Thoracic aorta (tissue), 2 donors: ENCODE data around the gene MYLK3. TPM values are rescaled to one million over a fixed set of nuclear protein-coding genes. Genes with fewer than 3 reads are reported as not detected.
"Not testable (repeated sequence)": the region's sequence is repeated elsewhere in the genome, so short reads cannot be mapped to it uniquely, and the experiment has no call there.

Experiments
- ATAC-seq: fragments of 150-250 bp; one replicate; pipeline ENCODE4 v1.8.0; 2017; ENCODE audit warnings: low read depth; ENCODE audit not compliant: insufficient number of reproducible peaks, low FRiP score
- DNase-seq: peaks from one replicate; pipeline ENCODE4 v3.0.0-alpha.2; 2020; ENCODE audit warnings: low spot score
- H3K27ac ChIP-seq, 2 donors: fragments of 200-600 bp; sonication (generic); 1 replicate in 1 of 2; 2 replicates in 1 of 2; pipeline ENCODE4 v1.5.1; 2016; ENCODE audit warnings: mild to moderate bottlenecking in 2 of 2, moderate library complexity in 2 of 2
- H3K27me3 ChIP-seq: fragments of 200-600 bp; sonication (generic); replicated peaks from 2 replicates; pipeline ENCODE4 v1.6.0; 2016; ENCODE audit warnings: mild to moderate bottlenecking; ENCODE audit not compliant: insufficient read depth
- H3K36me3 ChIP-seq: fragments of 200-600 bp; sonication (generic); one replicate; pipeline ENCODE4 v1.5.1; 2016
- H3K4me1 ChIP-seq, 2 donors: fragments of 200-600 bp; sonication (generic); 1 replicate in 1 of 2; 2 replicates in 1 of 2; pipeline versions ENCODE4 v1.5.1 to v1.6.0; 2016; ENCODE audit warnings: low read depth in 2 of 2, mild to moderate bottlenecking in 1 of 2; ENCODE audit not compliant: control insufficient read depth in 1 of 2
- H3K4me3 ChIP-seq: fragments of 200-600 bp; sonication (generic); 2 replicates; pipeline ENCODE4 v1.5.1; 2016; ENCODE audit warnings: mild to moderate bottlenecking
- H3K9me3 ChIP-seq: fragments of 200-600 bp; sonication (generic); 2 replicates; pipeline ENCODE4 v1.5.1; 2016
- CTCF ChIP-seq: fragments of 200-600 bp; sonication (generic); IDR thresholded peaks from one replicate; pipeline ENCODE4 v1.5.1; 2019; ENCODE audit warnings: antibody characterized with exemption
- total RNA-seq, 2 donors: library from RNA; depleted of rRNA; stranded (reverse); fragments of >200 nt; gene quantifications; one replicate each; pipeline versions ENCODE4 v1.1.0 to v1.2.3, GENCODE V29; 2016

Gene MYLK3
- total RNA-seq, 2 donors from 2014 or later = 0.14 to 3.0 TPM

- H3K36me3 ChIP-seq = no peaks in the 10 kb centered on the region
- H3K27me3 ChIP-seq = no peaks in the 10 kb centered on the region
- H3K9me3 ChIP-seq = peaks cover 2% of the 10 kb centered on the region
- H3K27ac ChIP-seq = peak overlapping the region; percentile 38 to 62
- H3K4me1 ChIP-seq = no peaks in the 10 kb centered on the region
- no peak for TF ChIP-seq CTCF
- DNase-seq = peak; percentile 19
- ATAC-seq = peak; percentile 81
- H3K4me3 ChIP-seq = peak overlapping the region; percentile 96
Measured at GRCh38 chr16:46789499-46790414, 41.6 kb upstream of the MYLK3 start.

GRCh38 chr16:46788891-46789474 is 40.8 kb upstream of the MYLK3 start:
- ATAC-seq = no peak
- Histone ChIP-seq H3K9me3 (no peaks in the 10 kb centered on the region), H3K27me3 (no peaks in the 10 kb centered on the region), H3K4me3 (no peak overlapping the region), H3K27ac (no peak overlapping the region), H3K36me3 (no peaks in the 10 kb centered on the region), H3K4me1 (no peaks in the 10 kb centered on the region)
- no peak for DNase-seq
- no peak for TF ChIP-seq CTCF

GRCh38 chr16:46787909-46788308 is 39.8 kb upstream of the MYLK3 start:
- TF ChIP-seq CTCF = no peak
- DNase-seq (no peak), ATAC-seq (no peak)
- H3K9me3 ChIP-seq = no peaks in the 10 kb centered on the region
- no peaks in the 10 kb centered on the region for H3K4me1 ChIP-seq
- no peaks in the 10 kb centered on the region for H3K36me3 ChIP-seq
- H3K4me3 ChIP-seq = no peak overlapping the region
- H3K27me3 ChIP-seq = no peaks in the 10 kb centered on the region
- no peak overlapping the region for H3K27ac ChIP-seq

- Histone ChIP-seq H3K9me3 (no peaks in the 10 kb centered on the region), H3K4me3 (no peak overlapping the region), H3K27ac (no peak overlapping the region), H3K36me3 (no peaks in the 10 kb centered on the region), H3K27me3 (no peaks in the 10 kb centered on the region), H3K4me1 (no peaks in the 10 kb centered on the region)
- no peak for TF ChIP-seq CTCF
- ATAC-seq (no peak), DNase-seq (no peak)
Measured at GRCh38 chr16:46785076-46785845, 37.1 kb upstream of the MYLK3 start.

DNA sequence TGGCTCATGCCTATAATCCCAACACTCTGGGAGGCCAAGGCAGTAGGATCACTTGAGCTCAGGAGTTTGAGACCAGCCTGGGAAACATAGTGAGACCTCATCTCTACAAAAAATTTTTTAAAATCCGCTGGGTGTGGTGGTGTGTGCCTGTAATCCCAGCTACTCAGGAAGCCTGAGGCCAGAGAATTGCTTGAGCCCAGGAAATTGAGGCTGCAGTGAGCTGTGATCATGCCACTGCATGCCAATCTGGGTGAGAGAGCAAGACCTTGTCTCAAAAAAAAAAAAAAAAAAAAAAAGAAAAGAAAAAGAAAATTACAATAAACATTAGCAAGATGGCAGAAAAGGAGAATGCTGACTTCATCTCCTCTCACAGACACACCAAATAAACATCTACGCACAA is 36.4 kb upstream of the MYLK3 start:
- H3K27ac ChIP-seq, H3K4me3 ChIP-seq, H3K27me3 ChIP-seq, H3K4me1 ChIP-seq, H3K9me3 ChIP-seq, DNase-seq, H3K36me3 ChIP-seq, ATAC-seq: not testable (repeated sequence)
